HFF-Myc (cell line): ENCODE measurements around the gene HMGXB3.

Experiments
- DNase-seq: peaks from one replicate; pipeline ENCODE4 v3.0.0-alpha.2; 2011; ENCODE audit warnings: low read depth; ENCODE audit errors: extremely low read depth
- H3K4me3 ChIP-seq: replicated peaks from 2 replicates; pipeline ENCODE4 v1.5.1; 2011; ENCODE audit warnings: low read depth, mild to moderate bottlenecking, control low read depth, low read length
- TF ChIP-seq, protein P1 (sequence below): IDR thresholded peaks from 2 replicates; pipeline ENCODE4 v1.5.1; 2012; ENCODE audit warnings: mild to moderate bottlenecking, low read depth, low read length, control low read depth; ENCODE audit errors: missing control alignments

Gene HMGXB3

DNA sequence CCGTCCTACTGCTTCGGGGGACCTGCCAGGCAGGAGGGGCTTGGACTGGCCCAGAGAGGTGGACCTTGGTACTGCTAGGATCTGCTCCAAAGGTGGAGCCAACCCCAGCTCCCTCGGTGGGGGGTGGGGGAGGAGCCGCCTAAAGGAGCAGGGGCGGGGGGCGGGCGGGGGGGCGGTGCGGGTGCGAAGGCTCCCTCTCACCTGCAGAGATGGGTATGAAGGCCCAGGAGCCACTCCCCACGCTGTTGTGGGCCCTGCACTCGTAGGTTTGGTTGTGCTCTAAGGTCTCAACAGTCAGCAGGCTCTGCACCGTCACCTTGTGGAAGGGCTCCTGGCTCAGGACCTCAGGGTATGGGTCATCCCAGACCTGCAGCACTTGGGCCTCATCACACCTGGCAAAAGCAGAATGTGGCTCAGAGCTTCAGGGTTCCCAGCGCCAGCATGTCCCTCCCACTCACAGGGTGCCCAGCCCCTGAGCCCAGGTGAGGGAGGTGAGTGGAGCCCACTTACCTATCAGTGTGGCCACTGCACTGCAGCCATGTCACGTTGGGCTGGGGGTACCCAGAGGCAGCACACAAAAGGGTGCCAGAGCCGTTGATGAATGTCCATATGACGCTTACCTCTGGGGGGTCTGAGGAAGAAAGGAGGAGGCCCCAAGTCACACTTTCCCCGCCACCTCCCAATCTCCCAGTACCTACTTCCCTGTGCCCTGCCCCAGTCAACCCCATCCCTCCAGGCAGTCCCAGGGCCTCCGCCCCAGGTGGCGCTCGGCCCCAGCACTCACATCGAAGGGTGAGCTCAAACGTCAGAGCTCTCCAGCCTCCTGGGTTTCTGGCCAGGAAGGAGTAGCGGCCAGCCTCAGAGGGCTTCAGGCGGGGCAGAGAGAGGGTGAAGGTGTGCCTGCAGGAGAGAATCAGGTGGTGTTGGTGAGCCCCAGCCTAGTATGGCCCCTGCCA is 69.4 kb downstream of the HMGXB3 start:
- TF ChIP-seq, protein P1, sequence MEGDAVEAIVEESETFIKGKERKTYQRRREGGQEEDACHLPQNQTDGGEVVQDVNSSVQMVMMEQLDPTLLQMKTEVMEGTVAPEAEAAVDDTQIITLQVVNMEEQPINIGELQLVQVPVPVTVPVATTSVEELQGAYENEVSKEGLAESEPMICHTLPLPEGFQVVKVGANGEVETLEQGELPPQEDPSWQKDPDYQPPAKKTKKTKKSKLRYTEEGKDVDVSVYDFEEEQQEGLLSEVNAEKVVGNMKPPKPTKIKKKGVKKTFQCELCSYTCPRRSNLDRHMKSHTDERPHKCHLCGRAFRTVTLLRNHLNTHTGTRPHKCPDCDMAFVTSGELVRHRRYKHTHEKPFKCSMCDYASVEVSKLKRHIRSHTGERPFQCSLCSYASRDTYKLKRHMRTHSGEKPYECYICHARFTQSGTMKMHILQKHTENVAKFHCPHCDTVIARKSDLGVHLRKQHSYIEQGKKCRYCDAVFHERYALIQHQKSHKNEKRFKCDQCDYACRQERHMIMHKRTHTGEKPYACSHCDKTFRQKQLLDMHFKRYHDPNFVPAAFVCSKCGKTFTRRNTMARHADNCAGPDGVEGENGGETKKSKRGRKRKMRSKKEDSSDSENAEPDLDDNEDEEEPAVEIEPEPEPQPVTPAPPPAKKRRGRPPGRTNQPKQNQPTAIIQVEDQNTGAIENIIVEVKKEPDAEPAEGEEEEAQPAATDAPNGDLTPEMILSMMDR: no peak
- DNase-seq: no peak

DNA sequence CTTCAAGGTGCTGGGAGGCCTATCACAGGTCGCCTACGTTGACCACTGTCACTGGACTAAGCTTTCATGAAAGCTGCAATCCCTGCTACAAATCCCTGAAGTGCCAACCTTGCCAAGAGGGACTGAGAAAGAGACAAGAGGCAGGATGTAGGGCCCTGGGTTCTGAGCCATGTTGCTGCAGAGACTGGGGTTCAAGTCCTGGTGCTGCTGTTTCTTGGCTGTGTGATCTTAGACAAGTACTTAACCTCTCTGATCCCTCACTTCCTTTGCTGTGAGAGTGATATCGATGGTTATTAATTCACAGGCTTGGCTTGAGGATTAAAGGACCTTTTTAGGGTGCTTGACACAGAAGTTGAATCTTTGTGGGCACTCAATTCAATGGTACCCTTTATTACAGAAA is 70.3 kb downstream of the HMGXB3 start:
- no peak for DNase-seq
- TF ChIP-seq, protein P1: no peak
- H3K4me3 ChIP-seq: no peak overlapping the region

More for the DNA sequence above, 69.4 kb downstream of the HMGXB3 start:
- no peak overlapping the region for H3K4me3 ChIP-seq

DNA sequence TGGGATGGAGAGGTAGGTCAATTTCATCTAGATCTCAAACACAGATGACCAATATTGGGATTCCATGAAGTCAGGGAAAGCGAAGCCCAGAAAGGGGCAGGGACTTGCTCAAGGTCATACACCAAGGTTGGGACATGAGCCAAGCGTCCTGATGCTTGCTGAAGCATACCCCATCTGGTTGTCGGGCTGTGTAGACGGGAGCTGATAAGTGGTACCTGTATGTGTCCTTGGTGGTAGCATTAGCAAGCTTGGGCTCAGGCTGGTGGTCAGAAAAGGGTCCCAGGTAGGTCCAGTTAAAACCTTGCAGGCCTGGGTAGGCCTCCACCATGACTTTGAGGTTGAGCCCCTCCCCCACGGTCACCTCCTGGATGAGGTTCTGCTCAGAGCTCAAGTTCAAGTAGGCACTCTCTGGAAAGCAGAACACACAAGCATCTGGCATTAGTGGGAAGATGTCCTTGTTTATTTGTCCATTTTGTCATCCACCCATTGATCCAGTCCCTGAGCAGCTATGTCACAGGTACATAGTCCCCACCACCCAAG is 72.6 kb downstream of the HMGXB3 start:
- TF ChIP-seq, protein P1: no peak
- H3K4me3 ChIP-seq: no peak overlapping the region
- no peak for DNase-seq

DNA sequence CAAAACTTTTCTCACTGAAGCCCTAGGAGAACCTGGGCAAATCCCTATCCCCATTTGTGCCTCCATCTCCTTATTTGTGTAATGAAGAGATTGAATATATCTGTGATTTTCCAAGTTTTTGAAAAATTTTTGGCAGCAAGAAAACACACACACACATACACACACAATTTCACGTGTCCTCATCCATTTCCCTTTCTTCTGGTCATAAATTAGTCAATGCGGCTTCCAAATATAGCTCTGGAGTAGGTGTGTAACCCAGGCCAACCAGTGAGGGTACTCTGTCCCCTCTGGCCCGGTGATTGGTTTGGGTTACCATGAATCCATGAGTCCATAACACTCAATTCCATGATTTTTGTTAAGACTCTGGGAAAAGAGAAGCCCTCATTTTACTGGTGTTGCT is 73.1 kb downstream of the HMGXB3 start:
- TF ChIP-seq, protein P1: no peak
- DNase-seq: no peak
- no peak overlapping the region for H3K4me3 ChIP-seq

DNA sequence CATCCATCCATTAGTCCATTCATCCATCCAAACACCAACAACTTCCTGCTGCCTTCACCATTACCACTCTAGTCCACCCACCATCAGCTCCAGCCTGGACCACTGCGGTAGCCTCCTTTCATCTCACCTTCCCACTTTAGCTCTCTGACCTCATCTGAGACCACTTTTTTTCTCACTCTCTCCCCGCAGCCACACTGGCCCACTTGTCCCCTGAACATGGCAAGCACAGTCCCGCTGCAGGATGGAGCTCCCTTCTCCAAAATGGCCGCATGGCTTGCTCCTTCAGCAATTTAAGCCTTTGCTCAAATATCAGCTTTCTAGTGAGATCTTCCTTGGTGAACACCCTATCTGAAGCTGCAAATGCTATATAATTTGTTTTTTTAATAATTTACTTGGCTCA is 74.7 kb downstream of the HMGXB3 start:
- no peak for DNase-seq
- no peak overlapping the region for H3K4me3 ChIP-seq
- TF ChIP-seq, protein P1: no peak

DNA sequence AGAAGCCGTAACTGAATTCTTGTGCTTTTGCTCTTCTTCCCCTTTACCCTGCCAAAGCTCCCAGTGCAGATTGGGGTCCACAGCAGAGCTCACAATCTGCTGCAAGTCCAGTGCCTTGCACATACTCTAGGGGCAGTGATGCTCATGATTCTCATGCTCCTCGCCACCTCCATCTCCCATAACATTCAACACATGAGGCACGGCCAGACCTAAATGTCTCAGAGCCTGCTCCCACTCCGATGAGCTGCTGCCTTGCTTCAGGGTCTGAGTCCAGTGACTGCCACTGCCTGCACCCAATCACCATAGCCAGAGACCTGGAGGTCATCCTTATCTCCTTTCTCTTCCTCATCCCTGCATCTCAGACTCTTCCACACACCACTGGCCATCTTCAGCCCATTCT is 75.3 kb downstream of the HMGXB3 start:
- TF ChIP-seq, protein P1: no peak
- H3K4me3 ChIP-seq: no peak overlapping the region
- DNase-seq: no peak
